Gastroesophageal sphincter (tissue), 3 donors: ENCODE results near the gene PARL.

ENCODE experiments used
- CTCF ChIP-seq, 4 experiments: fragments of 200-600 bp in 2 of 4; fragments of 450-650 bp in 2 of 4; sonication (generic) in 1 of 4; IDR thresholded peaks; one replicate each; pipeline ENCODE4 v1.5.1; 2017 to 2019; ENCODE audit warnings: antibody characterized with exemption in 4 of 4, mild to moderate bottlenecking in 2 of 4, moderate library complexity in 2 of 4
- POLR2A ChIP-seq, 2 donors: fragments of 450-650 bp; IDR thresholded peaks; one replicate each; pipeline ENCODE4 v1.6.1; 2017; ENCODE audit warnings: antibody characterized with exemption in 2 of 2, mild to moderate bottlenecking in 2 of 2, moderate library complexity in 1 of 2

GRCh38 chr3:183927059-183927458 is 42.4 kb upstream of the PARL start:
- TF ChIP-seq CTCF (IDR thresholded peaks at IDR 0.05): no peak
- no peak for TF ChIP-seq POLR2A (IDR thresholded peaks at IDR 0.05)
